Spleen (tissue), 3 donors: ENCODE measurements around the gene CHMP4A.

ENCODE experiments used
- POLR2A ChIP-seq, 3 donors: fragments of 450-650 bp; IDR thresholded peaks; one replicate each; pipeline ENCODE4 v1.5.1; 2017; ENCODE audit warnings: antibody characterized with exemption in 3 of 3, mild to moderate bottlenecking in 1 of 3
- POLR2AphosphoS5 ChIP-seq, 3 donors: sonication (generic); formaldehyde crosslinking; IDR thresholded peaks; one replicate each; pipeline ENCODE4 v1.5.1; 2017; ENCODE audit warnings: antibody characterized with exemption in 3 of 3

DNA sequence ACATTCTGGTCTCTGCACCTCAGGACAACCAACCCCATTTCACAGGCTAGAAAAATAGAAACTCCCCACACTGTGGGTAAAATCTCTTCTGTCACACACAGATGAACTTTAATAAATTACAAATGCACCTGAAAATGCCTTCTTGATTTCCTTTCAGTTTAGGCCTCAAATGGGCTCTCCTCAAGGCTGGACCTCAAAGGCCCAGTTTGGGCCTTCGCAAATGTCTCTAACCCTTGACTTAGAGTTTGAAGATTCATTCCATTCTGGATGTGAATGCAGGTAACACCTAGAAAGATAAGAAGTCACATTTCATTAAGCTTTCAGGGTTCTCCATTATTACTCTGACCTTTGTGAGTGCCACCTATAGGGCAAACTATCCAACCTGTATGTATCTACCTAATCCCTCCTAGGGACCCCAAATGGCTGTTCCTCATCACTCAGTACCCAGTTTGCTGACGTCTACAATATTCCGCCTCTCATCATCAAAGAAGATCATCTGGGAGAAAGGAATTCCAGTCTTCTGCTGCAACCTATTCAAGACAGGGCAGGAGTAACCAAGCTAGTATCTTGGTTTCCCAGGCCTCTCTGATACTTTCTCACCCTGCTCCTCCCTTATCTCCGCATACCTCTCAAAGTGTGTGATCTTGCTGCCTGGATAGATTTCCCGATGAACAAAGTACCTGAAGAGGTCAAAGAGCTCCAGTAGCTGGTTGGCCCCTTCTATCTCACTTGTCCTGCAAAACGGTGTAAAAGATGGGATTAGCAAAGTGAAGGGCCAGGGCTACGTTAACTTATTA is 776 bp upstream of the CHMP4A start:
- TF ChIP-seq POLR2AphosphoS5 (IDR thresholded peaks at IDR 0.05) (no peak), POLR2A (IDR thresholded peaks at IDR 0.05) (no peak)
